ENCODE data around the gene CNIH3.

DNA sequence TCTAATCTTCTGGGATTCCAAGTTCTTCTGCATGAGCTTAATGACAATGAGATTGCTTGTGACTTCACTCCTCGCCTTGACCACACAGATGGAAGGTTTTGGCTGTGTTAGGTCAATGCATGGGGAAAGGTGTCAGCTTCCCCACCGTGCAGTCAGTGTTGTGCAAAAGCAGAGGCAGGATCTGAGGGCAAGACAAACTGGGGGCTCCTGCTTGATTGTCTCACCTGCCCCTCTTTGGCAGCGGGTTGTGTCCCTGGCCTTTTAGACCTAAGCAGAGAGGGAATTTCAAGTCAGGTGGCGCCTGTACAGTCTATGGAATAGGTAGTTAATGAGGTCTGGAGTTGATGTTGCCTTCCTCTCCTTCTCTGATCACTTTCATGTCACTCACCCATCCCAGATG lies 150.1 kb downstream of the CNIH3 start:
- TF ChIP-seq, protein P1, sequence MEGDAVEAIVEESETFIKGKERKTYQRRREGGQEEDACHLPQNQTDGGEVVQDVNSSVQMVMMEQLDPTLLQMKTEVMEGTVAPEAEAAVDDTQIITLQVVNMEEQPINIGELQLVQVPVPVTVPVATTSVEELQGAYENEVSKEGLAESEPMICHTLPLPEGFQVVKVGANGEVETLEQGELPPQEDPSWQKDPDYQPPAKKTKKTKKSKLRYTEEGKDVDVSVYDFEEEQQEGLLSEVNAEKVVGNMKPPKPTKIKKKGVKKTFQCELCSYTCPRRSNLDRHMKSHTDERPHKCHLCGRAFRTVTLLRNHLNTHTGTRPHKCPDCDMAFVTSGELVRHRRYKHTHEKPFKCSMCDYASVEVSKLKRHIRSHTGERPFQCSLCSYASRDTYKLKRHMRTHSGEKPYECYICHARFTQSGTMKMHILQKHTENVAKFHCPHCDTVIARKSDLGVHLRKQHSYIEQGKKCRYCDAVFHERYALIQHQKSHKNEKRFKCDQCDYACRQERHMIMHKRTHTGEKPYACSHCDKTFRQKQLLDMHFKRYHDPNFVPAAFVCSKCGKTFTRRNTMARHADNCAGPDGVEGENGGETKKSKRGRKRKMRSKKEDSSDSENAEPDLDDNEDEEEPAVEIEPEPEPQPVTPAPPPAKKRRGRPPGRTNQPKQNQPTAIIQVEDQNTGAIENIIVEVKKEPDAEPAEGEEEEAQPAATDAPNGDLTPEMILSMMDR (IDR thresholded peaks at IDR 0.05; ENCODE audit: insufficient read depth, low read length, poor library complexity, severe bottlenecking), result no peak
- no peak for TF ChIP-seq EZH2phosphoT487 (conservative IDR thresholded peaks at IDR 0.05; ENCODE audit: low read length)
